ENCODE data around the gene AK5. TPM values are rescaled to one million over a fixed set of nuclear protein-coding genes. Genes with fewer than 3 reads are reported as not detected.

Gene AK5
- total RNA-seq, 1 experiment from 2014 or later, result 27.7 TPM

DNA sequence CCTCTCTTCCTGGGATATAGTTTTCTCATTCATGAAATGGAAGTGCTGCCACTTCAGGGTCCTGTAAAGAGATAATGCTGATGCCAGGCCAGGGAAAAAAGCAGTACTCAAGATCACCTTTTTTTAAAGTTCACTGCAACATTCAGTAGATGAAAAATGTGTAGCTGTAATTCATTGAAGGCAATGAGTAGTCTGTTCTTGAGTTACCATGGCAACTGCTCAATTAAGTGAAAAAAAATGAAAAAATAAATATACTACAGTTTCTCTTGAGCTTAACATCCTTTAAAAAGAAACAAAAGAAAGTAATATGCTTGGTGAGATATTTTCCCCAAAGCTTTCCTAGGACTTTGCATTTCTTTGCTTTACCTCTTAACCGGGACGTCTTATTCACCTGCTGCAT is 183.3 kb downstream of the AK5 start:
- in situ Hi-C loops (cut with HindIII; ENCODE audit: low pct_unique_long_range_greater_than_20kb, low sequenced_read_pairs), result no loop called here
- no peak for DNase-seq (ENCODE audit: low read depth)

DNA sequence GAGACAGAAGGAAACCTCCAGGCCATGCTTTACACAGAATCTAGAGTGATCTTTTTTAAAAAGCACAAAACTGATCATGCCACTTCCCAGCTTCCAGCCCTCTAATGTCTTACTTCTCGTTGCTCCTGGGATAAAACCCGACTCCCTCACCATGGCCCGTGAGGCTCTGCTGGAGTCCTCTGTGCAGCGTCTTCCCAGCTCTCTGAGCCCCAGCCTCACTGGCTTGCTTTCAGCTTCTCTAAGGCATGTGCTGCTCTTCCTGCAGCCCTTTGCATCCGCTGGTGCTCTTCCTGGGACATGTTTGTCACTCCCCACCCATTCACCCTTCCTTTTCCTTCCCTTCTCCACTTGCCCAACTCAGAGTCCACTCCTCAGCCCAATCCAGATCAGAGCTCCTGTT is 184.1 kb downstream of the AK5 start:
- in situ Hi-C loops (cut with HindIII; ENCODE audit: low pct_unique_long_range_greater_than_20kb, low sequenced_read_pairs), result no loop called here

DNA sequence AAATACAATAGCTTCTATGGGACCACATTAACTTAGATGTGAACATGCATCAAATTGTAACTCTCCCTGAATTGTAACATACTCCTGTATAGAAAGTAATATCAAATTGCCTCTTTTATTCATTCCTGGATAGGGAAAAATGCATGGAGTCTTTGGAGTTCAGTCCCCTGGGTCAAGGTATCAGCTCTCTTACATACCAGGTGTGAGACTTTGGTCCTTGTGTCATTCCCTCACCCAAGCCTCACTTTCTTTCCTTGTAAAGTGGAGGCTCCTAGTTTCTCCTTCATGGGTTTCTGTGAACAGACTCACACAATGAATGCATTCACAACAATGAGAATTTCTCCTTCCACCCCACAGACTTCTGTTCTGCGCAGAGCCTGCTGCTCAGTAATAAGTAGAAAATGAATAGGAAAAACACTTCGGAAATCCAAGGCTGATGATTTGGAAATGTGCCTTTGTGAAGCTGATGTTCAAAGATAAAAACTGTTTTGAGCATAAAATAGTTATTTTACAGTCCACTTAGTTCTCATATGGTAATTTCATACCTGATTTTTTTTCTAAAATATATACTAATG is 185.3 kb downstream of the AK5 start:
- no peak for DNase-seq (ENCODE audit: low read depth)
- in situ Hi-C loops (cut with HindIII; ENCODE audit: low pct_unique_long_range_greater_than_20kb, low sequenced_read_pairs), result no loop called here

More for the DNA sequence above, 184.1 kb downstream of the AK5 start:
- DNase-seq (ENCODE audit: low read depth), result no peak

DNA sequence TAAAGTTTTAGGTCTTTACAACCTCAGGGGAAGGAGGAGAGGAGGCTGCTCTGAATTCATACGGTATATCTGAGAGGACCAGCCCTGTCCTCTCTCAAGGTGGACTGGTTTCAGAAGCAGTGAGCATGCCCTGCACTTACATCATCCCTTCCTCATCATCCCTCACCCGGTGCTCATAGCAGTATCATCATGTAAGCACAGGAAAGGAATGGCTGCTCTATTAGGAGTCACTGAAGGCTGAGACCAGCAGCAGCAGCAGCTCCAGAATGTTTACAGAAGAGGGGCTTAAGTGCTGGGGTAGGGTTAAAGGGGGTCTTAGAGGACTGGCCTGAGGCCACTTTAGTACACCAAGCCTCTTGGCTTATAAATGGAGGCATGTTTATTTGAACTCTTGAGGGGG is 185.9 kb downstream of the AK5 start:
- DNase-seq (ENCODE audit: low read depth), result no peak
- in situ Hi-C loops (cut with HindIII; ENCODE audit: low pct_unique_long_range_greater_than_20kb, low sequenced_read_pairs), result no loop called here

DNA sequence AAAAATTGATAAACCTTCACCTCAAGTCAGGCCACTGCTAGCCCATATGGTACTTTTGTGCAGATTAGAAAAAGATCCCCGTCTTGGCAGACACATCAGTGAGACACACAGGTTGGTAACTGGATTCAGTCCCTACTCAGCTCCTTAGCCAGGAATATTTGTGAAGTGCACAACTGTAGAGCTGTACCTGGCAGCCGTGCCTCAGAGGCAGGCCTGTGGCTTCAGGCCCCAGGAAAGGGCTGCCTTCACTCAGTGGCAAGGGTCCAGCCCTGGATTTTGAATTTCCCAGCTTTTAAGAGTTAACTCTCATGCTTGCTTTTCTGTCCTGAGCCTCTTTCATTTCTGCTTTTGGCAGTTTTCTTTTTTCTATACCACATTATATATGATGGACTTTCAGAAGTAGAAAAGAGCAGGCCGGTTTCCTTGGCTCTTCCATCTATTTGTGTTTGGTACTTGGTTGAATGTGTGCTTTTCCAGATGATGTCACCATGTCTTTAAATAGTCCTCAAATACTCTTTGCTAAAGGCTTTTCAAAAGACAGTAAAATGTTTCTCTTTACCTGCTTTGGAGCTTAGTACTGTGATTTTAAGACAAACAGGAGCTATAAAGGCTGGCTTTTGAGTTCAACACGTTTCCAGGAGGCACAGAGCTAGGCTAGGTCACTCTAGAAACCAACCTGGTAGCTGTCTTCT is 186.6 kb downstream of the AK5 start:
- in situ Hi-C loops (cut with HindIII; ENCODE audit: low pct_unique_long_range_greater_than_20kb, low sequenced_read_pairs), result no loop called here
- no peak for DNase-seq (ENCODE audit: low read depth)

GRCh38 chr1:77468949-77469710 is 187.3 kb downstream of the AK5 start:
- DNase-seq (ENCODE audit: low read depth), result no peak
- in situ Hi-C loops (cut with HindIII; ENCODE audit: low pct_unique_long_range_greater_than_20kb, low sequenced_read_pairs), result no loop called here

- in situ Hi-C loops (cut with HindIII; ENCODE audit: low pct_unique_long_range_greater_than_20kb, low sequenced_read_pairs), result no loop called here
- DNase-seq (ENCODE audit: low read depth), result no peak
Observed at GRCh38 chr1:77471691-77472090, 189.9 kb downstream of the AK5 start.

GRCh38 chr1:77473690-77474089 is 191.9 kb downstream of the AK5 start:
- no peak for DNase-seq (ENCODE audit: low read depth)
- in situ Hi-C loops (cut with HindIII; ENCODE audit: low pct_unique_long_range_greater_than_20kb, low sequenced_read_pairs), result no loop called here

GRCh38 chr1:77475641-77476040 is 193.8 kb downstream of the AK5 start:
- in situ Hi-C loops (cut with HindIII; ENCODE audit: low pct_unique_long_range_greater_than_20kb, low sequenced_read_pairs), result no loop called here
- DNase-seq (ENCODE audit: low read depth), result no peak

- DNase-seq (ENCODE audit: low read depth), result no peak
- in situ Hi-C loops (cut with HindIII; ENCODE audit: low pct_unique_long_range_greater_than_20kb, low sequenced_read_pairs), result no loop called here
Observed at GRCh38 chr1:77476475-77476874, 194.7 kb downstream of the AK5 start.

GRCh38 chr1:77484334-77484733 is 202.5 kb downstream of the AK5 start:
- in situ Hi-C loops (cut with HindIII; ENCODE audit: low pct_unique_long_range_greater_than_20kb, low sequenced_read_pairs), result no loop called here
- DNase-seq (ENCODE audit: low read depth), result no peak

DNA sequence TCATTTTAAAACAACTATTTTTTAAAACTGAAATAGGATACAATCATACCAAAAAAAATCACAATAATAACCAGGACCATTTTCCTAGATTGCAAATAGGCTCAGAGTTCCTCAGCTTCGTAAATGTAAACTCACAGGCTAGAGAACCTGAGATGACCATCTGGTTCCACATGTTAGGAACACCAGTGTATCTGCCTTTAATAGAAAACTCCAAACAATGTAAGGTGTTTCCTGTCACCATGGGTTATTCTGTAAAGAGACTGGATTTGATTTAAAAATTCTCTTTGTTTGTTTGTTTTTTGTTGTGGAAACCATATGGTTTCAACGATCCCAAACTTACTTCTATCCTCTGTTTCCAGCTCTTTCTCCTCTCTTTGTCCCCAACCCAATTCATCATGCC is 203.1 kb downstream of the AK5 start:
- in situ Hi-C loops (cut with HindIII; ENCODE audit: low pct_unique_long_range_greater_than_20kb, low sequenced_read_pairs), result no loop called here
- no peak for DNase-seq (ENCODE audit: low read depth)

GRCh38 chr1:77487631-77488030 is 205.8 kb downstream of the AK5 start:
- DNase-seq (ENCODE audit: low read depth), result no peak
- in situ Hi-C loops (cut with HindIII; ENCODE audit: low pct_unique_long_range_greater_than_20kb, low sequenced_read_pairs), result no loop called here

- no peak for DNase-seq (ENCODE audit: low read depth)
- in situ Hi-C loops (cut with HindIII; ENCODE audit: low pct_unique_long_range_greater_than_20kb, low sequenced_read_pairs), result no loop called here
Observed at GRCh38 chr1:77489910-77490309, 208.1 kb downstream of the AK5 start.

- no peak for DNase-seq (ENCODE audit: low read depth)
- in situ Hi-C loops (cut with HindIII; ENCODE audit: low pct_unique_long_range_greater_than_20kb, low sequenced_read_pairs), result no loop called here
Observed at GRCh38 chr1:77494026-77494425, 212.2 kb downstream of the AK5 start.

- no peak for DNase-seq (ENCODE audit: low read depth)
- in situ Hi-C loops (cut with HindIII; ENCODE audit: low pct_unique_long_range_greater_than_20kb, low sequenced_read_pairs), result no loop called here
Observed at GRCh38 chr1:77498918-77499317, 217.1 kb downstream of the AK5 start.

GRCh38 chr1:77499466-77499865 is 217.6 kb downstream of the AK5 start:
- in situ Hi-C loops (cut with HindIII; ENCODE audit: low pct_unique_long_range_greater_than_20kb, low sequenced_read_pairs), result no loop called here
- no peak for DNase-seq (ENCODE audit: low read depth)

DNA sequence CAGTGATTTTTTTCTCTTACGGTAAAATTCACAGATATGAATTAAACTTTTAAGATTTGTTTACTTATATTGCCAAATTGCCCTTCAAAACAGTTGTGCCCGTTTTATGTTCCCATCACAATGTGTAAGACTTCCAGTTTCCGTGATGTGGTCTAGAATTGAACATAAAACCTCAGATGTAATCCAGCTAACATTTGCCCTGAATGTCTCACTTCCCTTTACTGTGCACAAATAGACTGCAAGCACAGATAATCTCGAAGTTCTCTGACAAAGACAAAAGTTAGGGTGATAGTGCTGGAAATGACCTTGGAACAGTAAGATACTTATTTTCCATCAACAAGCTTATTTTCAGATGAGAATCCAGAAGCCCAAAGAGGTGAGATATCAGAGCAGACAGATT is 223.2 kb downstream of the AK5 start:
- DNase-seq (ENCODE audit: low read depth), result no peak
- in situ Hi-C loops (cut with HindIII; ENCODE audit: low pct_unique_long_range_greater_than_20kb, low sequenced_read_pairs), result no loop called here

DNA sequence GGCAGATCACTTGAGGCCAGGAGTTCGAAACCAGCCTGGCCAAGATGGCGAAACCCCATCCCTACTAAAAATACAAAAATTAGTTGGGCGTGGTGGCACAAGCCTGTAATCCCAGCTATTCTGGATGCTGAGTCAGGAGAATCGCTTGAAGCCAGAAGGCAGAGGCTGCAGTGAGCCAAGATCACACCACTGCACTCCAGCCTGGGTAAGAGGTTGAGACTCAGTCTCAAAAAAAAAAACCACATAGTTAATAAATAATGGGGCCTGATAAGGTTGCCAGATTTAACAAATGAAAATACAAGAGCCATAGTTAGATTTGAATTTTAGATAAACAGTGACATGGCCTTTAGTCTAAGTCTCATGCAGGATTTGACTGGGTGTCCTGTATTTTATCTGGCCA is 225.0 kb downstream of the AK5 start:
- peak; percentile 83 for DNase-seq (ENCODE audit: low read depth)
- in situ Hi-C loops (cut with HindIII; ENCODE audit: low pct_unique_long_range_greater_than_20kb, low sequenced_read_pairs), result no loop called here
